ENCODE data around the gene CCDC181. TPM values are rescaled to one million over a fixed set of nuclear protein-coding genes. Genes with fewer than 3 reads are reported as not detected.

CCDC181 gene
- total RNA-seq, 3 donors from 2014 or later = 0.66 to 0.73 TPM; not detected in 1

GRCh38 chr1:169364948-169365347 is 62.3 kb downstream of the CCDC181 start:
- Histone ChIP-seq H3K27me3 (no peaks in the 10 kb centered on the region), H3K36me3 (no peaks in the 10 kb centered on the region), H3K27ac (no peak overlapping the region), H3K9me3 (no peaks in the 10 kb centered on the region), H3K4me3 (no peak overlapping the region), H3K4me1 (peaks cover 0 to 9% of the 10 kb centered on the region in 2 donors)
- intact Hi-C loops (cut with DNase I; ENCODE audit: low total_unique reads) = loop anchor here (10.0 kb wide), 1 partner anchor 1040 kb away; no protein-coding TSS in a partner anchor
- TF ChIP-seq POLR2A (IDR thresholded peaks at IDR 0.05) (no peak), POLR2AphosphoS5 (IDR thresholded peaks at IDR 0.05) (no peak), CTCF (IDR thresholded peaks at IDR 0.05) (no peak)
- no peak for DNase-seq (ENCODE audit: low spot score in 2 of 2)

GRCh38 chr1:169363046-169363730 is 64.1 kb downstream of the CCDC181 start:
- no peak for TF ChIP-seq POLR2AphosphoS5 (IDR thresholded peaks at IDR 0.05)
- TF ChIP-seq POLR2A (IDR thresholded peaks at IDR 0.05) = no peak
- Histone ChIP-seq H3K27me3 (no peaks in the 10 kb centered on the region), H3K4me3 (no peak overlapping the region), H3K36me3 (no peaks in the 10 kb centered on the region), H3K4me1 (no peaks in the 10 kb centered on the region), H3K9me3 (no peaks in the 10 kb centered on the region), H3K27ac (no peak overlapping the region)
- intact Hi-C loops (cut with DNase I; ENCODE audit: low total_unique reads) = loop anchor here (10.0 kb wide), 1 partner anchor 1042 kb away; no protein-coding TSS in a partner anchor
- DNase-seq (ENCODE audit: low spot score in 2 of 2) = no peak

- Histone ChIP-seq H3K36me3 (no peaks in the 10 kb centered on the region), H3K4me1 (no peaks in the 10 kb centered on the region), H3K27ac (no peak overlapping the region), H3K27me3 (no peaks in the 10 kb centered on the region), H3K4me3 (no peak overlapping the region), H3K9me3 (no peaks in the 10 kb centered on the region)
- intact Hi-C loops (cut with DNase I; ENCODE audit: low total_unique reads) = loop anchor here (10.0 kb wide), 1 partner anchor 1044 kb away; no protein-coding TSS in a partner anchor
- DNase-seq (ENCODE audit: low spot score in 2 of 2) = no peak
- no peak for TF ChIP-seq POLR2AphosphoS5 (IDR thresholded peaks at IDR 0.05)
- TF ChIP-seq CTCF (IDR thresholded peaks at IDR 0.05) = no peak
- TF ChIP-seq POLR2A (IDR thresholded peaks at IDR 0.05) = no peak
Measured at GRCh38 chr1:169361281-169361680, 66.0 kb downstream of the CCDC181 start.

- no peak overlapping the region for H3K27ac ChIP-seq
- H3K4me1 ChIP-seq = no peaks in the 10 kb centered on the region
- DNase-seq (ENCODE audit: low spot score in 2 of 2) = no peak
- no peaks in the 10 kb centered on the region for H3K27me3 ChIP-seq
- no peak overlapping the region for H3K4me3 ChIP-seq
- H3K9me3 ChIP-seq = no peaks in the 10 kb centered on the region
- no peaks in the 10 kb centered on the region for H3K36me3 ChIP-seq
- TF ChIP-seq POLR2A (IDR thresholded peaks at IDR 0.05) = no peak
- TF ChIP-seq CTCF (IDR thresholded peaks at IDR 0.05) = no peak
- no peak for TF ChIP-seq POLR2AphosphoS5 (IDR thresholded peaks at IDR 0.05)
- intact Hi-C loops (cut with DNase I; ENCODE audit: low total_unique reads) = loop anchor here (10.0 kb wide), 1 partner anchor 1044 kb away; no protein-coding TSS in a partner anchor
Measured at GRCh38 chr1:169360415-169360814, 66.9 kb downstream of the CCDC181 start.

GRCh38 chr1:169348383-169349036 is 78.8 kb downstream of the CCDC181 start:
- H3K9me3 ChIP-seq = no peaks in the 10 kb centered on the region
- TF ChIP-seq CTCF (IDR thresholded peaks at IDR 0.05) (peak; percentile 63 to 77 (median 77)), POLR2AphosphoS5 (IDR thresholded peaks at IDR 0.05) (no peak), POLR2A (IDR thresholded peaks at IDR 0.05) (no peak)
- H3K4me1 ChIP-seq = no peaks in the 10 kb centered on the region
- H3K27ac ChIP-seq = no peak overlapping the region
- DNase-seq (ENCODE audit: low spot score in 2 of 2) = no peak
- H3K36me3 ChIP-seq = no peaks in the 10 kb centered on the region
- intact Hi-C loops (cut with DNase I; ENCODE audit: low total_unique reads) = no loop called here
- no peak overlapping the region for H3K4me3 ChIP-seq
- no peaks in the 10 kb centered on the region for H3K27me3 ChIP-seq
